Neural cell (in vitro differentiated cells): ENCODE data around the gene CFL2. TPM values are rescaled to one million over a fixed set of nuclear protein-coding genes. Genes with fewer than 3 reads are reported as not detected.

Experiments used
- H2AFZ ChIP-seq: fragments of 200-600, 300-800 bp; sonication (generic), shearing (Covaris generic); 2 replicates; pipeline ENCODE4 v1.6.0; 2014; ENCODE audit warnings: low read depth, mild to moderate bottlenecking, antibody characterized with exemption, low read length, moderate library complexity
- H3F3A ChIP-seq: fragments of 200-600 bp; shearing (Covaris generic); 2 replicates; pipeline ENCODE4 v1.6.1; 2016; ENCODE audit warnings: mild to moderate bottlenecking, moderate library complexity, mixed read lengths, antibody characterized with exemption, low read length; ENCODE audit not compliant: insufficient read depth, poor library complexity, severe bottlenecking
- H3K27ac ChIP-seq: fragments of 200-600, 300-800 bp; sonication (generic), shearing (Covaris generic); 2 replicates; pipeline ENCODE4 v1.5.1; 2014; ENCODE audit warnings: mild to moderate bottlenecking, low read length, moderate library complexity
- H3K27me3 ChIP-seq: fragments of 300-800, 200-600 bp; sonication (generic), shearing (Covaris generic); 2 replicates; pipeline ENCODE4 v1.6.0; 2014; ENCODE audit warnings: mild to moderate bottlenecking, low read depth, low read length, moderate library complexity; ENCODE audit not compliant: insufficient read depth
- H3K36me3 ChIP-seq: fragments of 300-800, 200-600 bp; sonication (generic), shearing (Covaris generic); 2 replicates; pipeline ENCODE4 v1.5.1; 2014; ENCODE audit warnings: mild to moderate bottlenecking, antibody characterized with exemption, low read length, moderate library complexity; ENCODE audit not compliant: insufficient read depth
- H3K4me2 ChIP-seq: fragments of 300-800, 200-600 bp; sonication (generic), shearing (Covaris generic); 2 replicates; pipeline ENCODE4 v1.6.0; 2014; ENCODE audit warnings: mild to moderate bottlenecking, low read length
- H3K4me3 ChIP-seq: fragments of 300-800, 200-600 bp; sonication (generic), shearing (Covaris generic); 2 replicates; pipeline ENCODE4 v1.5.1; 2014; ENCODE audit warnings: mild to moderate bottlenecking, low read length, moderate library complexity
- H3K79me2 ChIP-seq: fragments of 200-600 bp; shearing (Covaris generic); replicated peaks from 2 replicates; pipeline ENCODE4 v1.6.0; 2014; ENCODE audit warnings: mild to moderate bottlenecking, low read length, moderate library complexity; ENCODE audit not compliant: insufficient read depth
- H3K9ac ChIP-seq: fragments of 300-800, 200-600 bp; sonication (generic), shearing (Covaris generic); 2 replicates; pipeline ENCODE4 v1.6.1; 2016; ENCODE audit warnings: mild to moderate bottlenecking, low read length, mixed read lengths
- H3K9me2 ChIP-seq: fragments of 200-600 bp; shearing (Covaris generic); 2 replicates; pipeline ENCODE4 v1.6.1; 2016; ENCODE audit warnings: mild to moderate bottlenecking, low read length, mixed read lengths; ENCODE audit not compliant: insufficient read depth
- H3K9me3 ChIP-seq: fragments of 200-600, 300-800 bp; sonication (generic), shearing (Covaris generic); 2 replicates; pipeline ENCODE4 v1.6.1; 2016; ENCODE audit warnings: mild to moderate bottlenecking, mixed run types, low read length, moderate library complexity, mixed read lengths
- H4K20me1 ChIP-seq: fragments of 200-600 bp; shearing (Covaris generic); 2 replicates; pipeline ENCODE4 v1.6.1; 2016; ENCODE audit warnings: mild to moderate bottlenecking, mixed run types; ENCODE audit not compliant: insufficient read depth
- EP300 ChIP-seq: fragments of 450-650 bp; conservative IDR thresholded peaks from 2 replicates; pipeline ENCODE4 v1.6.1; 2014; ENCODE audit warnings: antibody characterized with exemption, mild to moderate bottlenecking, moderate library complexity; ENCODE audit not compliant: poor library complexity, severe bottlenecking
- EZH2 ChIP-seq: fragments of 200-600, 300-800 bp; shearing (Covaris generic), sonication (generic); IDR thresholded peaks from 2 replicates; pipeline ENCODE4 v1.6.1; 2014; ENCODE audit warnings: antibody characterized with exemption, low read length, borderline replicate concordance, mild to moderate bottlenecking; ENCODE audit not compliant: insufficient read depth, poor library complexity, severe bottlenecking
- MXI1 ChIP-seq: fragments of 450-650 bp; conservative IDR thresholded peaks from 2 replicates; pipeline ENCODE4 v1.6.1; 2014; ENCODE audit warnings: antibody characterized with exemption, mild to moderate bottlenecking; ENCODE audit not compliant: poor library complexity, severe bottlenecking
- POLR2AphosphoS5 ChIP-seq: IDR thresholded peaks from 2 replicates; pipeline ENCODE4 v1.6.1; 2012
- RAD21 ChIP-seq: fragments of 450-650 bp; conservative IDR thresholded peaks from 2 replicates; pipeline ENCODE4 v1.6.1; 2014; ENCODE audit warnings: antibody characterized with exemption, mild to moderate bottlenecking, moderate library complexity
- SMC3 ChIP-seq: fragments of 450-650 bp; conservative IDR thresholded peaks from 2 replicates; pipeline ENCODE4 v1.6.1; 2014; ENCODE audit warnings: antibody characterized with exemption, mild to moderate bottlenecking, moderate library complexity; ENCODE audit not compliant: poor library complexity
- TAF1 ChIP-seq: IDR thresholded peaks from 2 replicates; pipeline ENCODE4 v1.6.1; 2012; ENCODE audit warnings: low read depth
- polyA plus RNA-seq: library from polyadenylated mRNA; depleted of rRNA; stranded (reverse); fragments of >200 nt; gene quantifications from 2 replicates; pipeline ENCODE4 v1.2.3, GENCODE V29; 2014
- TF ChIP-seq, protein P1 (sequence below): IDR thresholded peaks from 2 replicates; pipeline ENCODE4 v1.6.1; 2012; ENCODE audit warnings: borderline replicate concordance
- TF ChIP-seq, protein P2 (sequence below): fragments of 450-650 bp; IDR thresholded peaks from 2 replicates; pipeline ENCODE4 v1.5.1; 2014; ENCODE audit warnings: antibody characterized with exemption, mild to moderate bottlenecking, moderate library complexity; ENCODE audit not compliant: poor library complexity, severe bottlenecking

CFL2 gene
- polyA plus RNA-seq, 1 donor from 2014 or later = 37.8 TPM

DNA sequence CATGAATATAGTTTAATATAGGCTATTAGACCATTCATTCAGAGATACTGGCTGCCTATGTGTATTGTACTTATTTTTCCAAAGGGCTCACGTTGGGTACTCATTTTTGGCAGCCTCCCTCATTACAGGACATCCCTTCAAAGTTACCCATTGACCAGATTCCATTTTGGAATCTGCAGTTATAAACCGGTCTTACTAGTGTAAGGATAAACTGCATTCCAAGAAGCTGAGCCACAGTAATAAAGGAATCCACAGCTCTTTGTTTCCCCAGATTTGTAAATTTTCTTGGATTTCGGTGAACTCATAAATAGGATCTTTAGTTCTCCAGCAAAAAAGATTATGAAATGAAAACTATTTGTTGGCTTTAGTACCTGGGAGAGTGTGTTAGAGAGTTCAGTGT is 18.9 kb upstream of the CFL2 start:
- Histone ChIP-seq H2AFZ (no peak overlapping the region), H3K9me3 (no peaks in the 10 kb centered on the region), H3F3A (no peaks in the 10 kb centered on the region), H3K36me3 (no peaks in the 10 kb centered on the region), H3K27ac (no peak overlapping the region), H3K9ac (no peak overlapping the region), H3K27me3 (no peaks in the 10 kb centered on the region), H3K4me3 (no peak overlapping the region), H3K9me2 (no peaks in the 10 kb centered on the region), H4K20me1 (no peaks in the 10 kb centered on the region), H3K79me2 (no peaks in the 10 kb centered on the region), H3K4me2 (no peak overlapping the region)
- TF ChIP-seq TAF1 = no peak
- TF ChIP-seq RAD21 = no peak
- TF ChIP-seq, protein P1, sequence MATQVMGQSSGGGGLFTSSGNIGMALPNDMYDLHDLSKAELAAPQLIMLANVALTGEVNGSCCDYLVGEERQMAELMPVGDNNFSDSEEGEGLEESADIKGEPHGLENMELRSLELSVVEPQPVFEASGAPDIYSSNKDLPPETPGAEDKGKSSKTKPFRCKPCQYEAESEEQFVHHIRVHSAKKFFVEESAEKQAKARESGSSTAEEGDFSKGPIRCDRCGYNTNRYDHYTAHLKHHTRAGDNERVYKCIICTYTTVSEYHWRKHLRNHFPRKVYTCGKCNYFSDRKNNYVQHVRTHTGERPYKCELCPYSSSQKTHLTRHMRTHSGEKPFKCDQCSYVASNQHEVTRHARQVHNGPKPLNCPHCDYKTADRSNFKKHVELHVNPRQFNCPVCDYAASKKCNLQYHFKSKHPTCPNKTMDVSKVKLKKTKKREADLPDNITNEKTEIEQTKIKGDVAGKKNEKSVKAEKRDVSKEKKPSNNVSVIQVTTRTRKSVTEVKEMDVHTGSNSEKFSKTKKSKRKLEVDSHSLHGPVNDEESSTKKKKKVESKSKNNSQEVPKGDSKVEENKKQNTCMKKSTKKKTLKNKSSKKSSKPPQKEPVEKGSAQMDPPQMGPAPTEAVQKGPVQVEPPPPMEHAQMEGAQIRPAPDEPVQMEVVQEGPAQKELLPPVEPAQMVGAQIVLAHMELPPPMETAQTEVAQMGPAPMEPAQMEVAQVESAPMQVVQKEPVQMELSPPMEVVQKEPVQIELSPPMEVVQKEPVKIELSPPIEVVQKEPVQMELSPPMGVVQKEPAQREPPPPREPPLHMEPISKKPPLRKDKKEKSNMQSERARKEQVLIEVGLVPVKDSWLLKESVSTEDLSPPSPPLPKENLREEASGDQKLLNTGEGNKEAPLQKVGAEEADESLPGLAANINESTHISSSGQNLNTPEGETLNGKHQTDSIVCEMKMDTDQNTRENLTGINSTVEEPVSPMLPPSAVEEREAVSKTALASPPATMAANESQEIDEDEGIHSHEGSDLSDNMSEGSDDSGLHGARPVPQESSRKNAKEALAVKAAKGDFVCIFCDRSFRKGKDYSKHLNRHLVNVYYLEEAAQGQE = no peak

DNA sequence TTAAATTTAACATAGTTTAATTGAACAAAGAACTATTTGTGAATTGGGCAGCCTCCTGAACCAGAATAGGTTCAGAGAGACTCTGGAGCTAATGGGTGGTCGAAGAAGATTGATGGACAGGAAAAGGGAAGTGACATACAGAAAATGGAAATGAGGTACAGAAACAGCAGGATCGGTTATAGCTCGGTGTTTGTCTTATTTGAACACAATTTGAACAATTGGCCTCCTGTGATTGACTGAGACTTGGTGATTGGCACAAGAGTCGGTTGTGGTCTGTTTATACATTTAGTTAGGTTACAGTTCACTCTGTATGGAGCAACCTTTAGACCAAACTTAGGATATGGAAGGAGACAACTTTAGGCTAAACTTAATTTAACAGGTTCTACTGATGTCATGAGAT is 18.4 kb upstream of the CFL2 start:
- Histone ChIP-seq H2AFZ (no peak overlapping the region), H3K9ac (no peak overlapping the region)

More for the DNA sequence above, 18.4 kb upstream of the CFL2 start:
- Histone ChIP-seq H3K36me3 (no peaks in the 10 kb centered on the region), H4K20me1 (no peaks in the 10 kb centered on the region), H3K79me2 (no peaks in the 10 kb centered on the region), H3K27ac (no peak overlapping the region), H3K27me3 (no peaks in the 10 kb centered on the region), H3K4me3 (no peak overlapping the region), H3K4me2 (no peak overlapping the region), H3K9me3 (no peaks in the 10 kb centered on the region), H3K9me2 (no peaks in the 10 kb centered on the region), H3F3A (no peaks in the 10 kb centered on the region)
- TF ChIP-seq TAF1 (no peak), MXI1 (no peak), RAD21 (no peak), EP300 (no peak), SMC3 (no peak), EZH2 (no peak), POLR2AphosphoS5 (no peak)
- TF ChIP-seq, protein P2, sequence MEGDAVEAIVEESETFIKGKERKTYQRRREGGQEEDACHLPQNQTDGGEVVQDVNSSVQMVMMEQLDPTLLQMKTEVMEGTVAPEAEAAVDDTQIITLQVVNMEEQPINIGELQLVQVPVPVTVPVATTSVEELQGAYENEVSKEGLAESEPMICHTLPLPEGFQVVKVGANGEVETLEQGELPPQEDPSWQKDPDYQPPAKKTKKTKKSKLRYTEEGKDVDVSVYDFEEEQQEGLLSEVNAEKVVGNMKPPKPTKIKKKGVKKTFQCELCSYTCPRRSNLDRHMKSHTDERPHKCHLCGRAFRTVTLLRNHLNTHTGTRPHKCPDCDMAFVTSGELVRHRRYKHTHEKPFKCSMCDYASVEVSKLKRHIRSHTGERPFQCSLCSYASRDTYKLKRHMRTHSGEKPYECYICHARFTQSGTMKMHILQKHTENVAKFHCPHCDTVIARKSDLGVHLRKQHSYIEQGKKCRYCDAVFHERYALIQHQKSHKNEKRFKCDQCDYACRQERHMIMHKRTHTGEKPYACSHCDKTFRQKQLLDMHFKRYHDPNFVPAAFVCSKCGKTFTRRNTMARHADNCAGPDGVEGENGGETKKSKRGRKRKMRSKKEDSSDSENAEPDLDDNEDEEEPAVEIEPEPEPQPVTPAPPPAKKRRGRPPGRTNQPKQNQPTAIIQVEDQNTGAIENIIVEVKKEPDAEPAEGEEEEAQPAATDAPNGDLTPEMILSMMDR = no peak
- TF ChIP-seq, protein P1 = no peak
